ENCODE measurements around the gene KDM4F. TPM values are rescaled to one million over a fixed set of nuclear protein-coding genes. Genes with fewer than 3 reads are reported as not detected.

The KDM4F gene
- total RNA-seq, 1 donor from 2014 or later: not detected

DNA sequence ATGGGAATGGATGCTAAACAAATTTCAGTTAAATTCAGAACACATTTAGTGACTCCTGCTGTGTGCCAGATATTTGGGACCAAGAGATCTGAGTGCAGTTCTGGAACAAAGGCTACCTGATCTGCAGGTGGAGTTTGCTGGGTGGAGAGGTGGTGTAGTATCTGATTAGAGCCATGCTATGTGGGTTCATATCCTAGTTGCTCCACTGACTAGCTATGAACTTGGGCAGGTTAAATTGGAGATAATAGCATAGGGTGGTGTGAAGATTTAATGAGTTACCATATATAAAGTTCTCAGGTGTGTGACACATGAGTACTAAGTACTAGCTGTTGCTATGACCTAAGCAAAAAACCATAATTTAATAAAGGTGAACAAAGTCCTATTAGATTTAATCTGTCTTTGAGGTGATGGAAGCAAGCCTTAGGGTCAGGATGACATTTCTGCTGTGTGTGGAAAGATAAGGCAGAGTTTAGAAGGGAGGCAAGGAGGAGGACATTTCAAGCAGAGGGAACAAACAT lies 42.5 kb downstream of the KDM4F start:
- no peak for DNase-seq

DNA sequence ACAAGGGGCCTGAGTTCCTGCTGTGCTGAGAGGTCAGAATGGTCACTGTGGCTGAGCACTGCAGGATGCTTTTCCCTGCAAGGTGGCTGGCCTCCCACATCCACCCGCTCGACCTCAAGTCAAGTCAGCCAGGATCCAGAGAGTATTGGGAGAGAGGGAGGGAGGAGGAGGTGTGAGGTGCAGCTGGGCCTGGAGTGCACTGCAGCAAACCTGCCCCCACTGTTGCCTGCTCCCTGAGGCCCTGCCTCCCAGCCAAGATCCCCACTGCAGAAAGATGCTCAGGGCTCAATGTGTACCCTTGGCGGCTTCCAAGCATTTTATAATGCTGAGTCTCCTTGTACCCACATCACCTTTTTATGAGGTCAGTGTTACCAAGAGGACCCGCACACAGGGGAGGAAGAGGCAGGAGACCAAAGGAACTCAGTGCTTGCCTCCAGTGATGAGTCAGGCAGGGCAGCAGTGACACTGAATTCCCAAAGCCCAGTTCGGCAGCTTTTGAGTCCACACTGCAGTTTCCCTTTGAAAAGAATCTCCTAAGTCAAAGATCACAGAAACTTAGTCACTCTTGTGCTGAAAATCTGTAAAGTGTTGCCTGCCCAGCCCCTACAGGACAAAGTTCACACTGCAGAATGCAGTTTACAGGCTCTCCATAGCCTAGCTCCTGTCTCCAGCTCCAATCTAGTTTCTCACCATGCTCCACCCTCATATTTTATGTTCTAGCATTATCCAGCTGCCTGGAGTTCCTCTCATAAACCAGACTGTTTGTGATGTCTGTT lies 43.5 kb downstream of the KDM4F start:
- no peak for DNase-seq

DNA sequence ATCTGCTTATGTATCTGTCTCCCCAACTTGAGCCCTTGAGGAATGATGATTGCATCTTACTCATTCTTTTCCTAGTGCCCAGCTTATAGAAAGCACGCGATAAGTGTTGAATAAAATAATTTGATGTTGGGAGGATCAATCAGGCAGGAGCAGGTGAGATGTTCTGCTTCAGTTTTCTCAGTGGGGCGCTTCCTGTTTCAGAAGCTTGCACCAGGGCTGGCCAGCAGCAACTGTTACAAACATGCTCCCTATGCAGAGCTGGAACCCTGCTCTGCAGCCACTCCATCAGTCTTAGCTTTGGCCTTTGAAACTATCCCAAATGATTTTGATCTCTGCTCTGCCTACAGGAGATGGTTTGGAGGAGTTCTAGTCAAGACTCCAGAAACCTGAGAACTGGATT lies 44.3 kb downstream of the KDM4F start:
- DNase-seq: no peak

DNA sequence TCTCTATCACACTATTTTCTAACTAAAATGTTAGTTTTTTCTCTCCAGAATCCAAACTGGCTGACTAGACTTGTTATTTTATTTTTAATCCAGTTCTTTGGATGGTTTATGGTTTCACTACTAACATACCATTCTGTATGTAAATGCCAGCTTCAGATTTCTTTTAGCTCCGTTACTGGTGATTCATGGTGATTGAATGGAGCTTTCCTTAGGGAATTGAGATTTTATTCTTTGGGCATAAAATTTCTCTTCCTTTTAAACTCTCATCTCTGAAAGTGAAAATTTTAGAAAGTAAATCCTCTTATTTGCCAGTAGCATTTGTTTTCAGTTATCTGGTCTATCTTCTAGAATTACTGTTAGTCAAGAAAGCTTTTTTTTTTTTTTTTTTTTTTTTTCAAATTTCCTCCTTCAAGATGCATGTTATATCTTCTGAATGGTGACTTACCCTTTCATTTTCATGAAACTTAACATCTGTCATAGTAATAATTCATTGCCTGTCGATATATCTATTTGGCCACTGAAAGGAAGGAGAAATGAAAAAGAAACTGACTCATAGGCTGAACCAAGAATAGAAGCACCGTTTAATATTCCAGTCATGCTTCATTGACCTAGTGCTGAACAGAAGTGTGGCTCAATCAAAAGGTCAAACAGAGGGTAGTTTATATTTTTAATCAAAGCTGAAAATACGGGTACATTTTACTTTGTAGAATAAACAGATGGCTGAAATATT lies 46.8 kb downstream of the KDM4F start:
- peak; percentile 42 for DNase-seq

DNA sequence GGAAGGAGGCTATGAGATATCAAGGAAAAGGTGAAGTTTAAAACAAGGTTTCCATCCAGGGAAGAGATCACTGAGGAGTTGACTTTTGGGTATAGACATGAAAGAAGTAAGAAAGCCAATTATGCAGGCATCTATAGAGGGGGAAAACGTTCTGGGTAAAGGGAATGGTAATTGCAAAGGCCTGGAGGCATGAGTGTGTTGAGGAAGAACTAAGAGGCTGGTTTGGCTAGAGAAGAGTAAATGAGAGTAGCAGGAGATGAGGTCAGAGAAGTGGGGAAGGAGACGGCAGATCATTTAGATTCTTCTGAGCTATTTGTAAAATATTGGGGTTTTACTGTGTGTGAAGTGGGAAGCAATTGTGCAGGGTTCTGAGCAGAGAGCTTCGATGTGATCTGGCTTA lies 48.0 kb downstream of the KDM4F start:
- no peak for DNase-seq

DNA sequence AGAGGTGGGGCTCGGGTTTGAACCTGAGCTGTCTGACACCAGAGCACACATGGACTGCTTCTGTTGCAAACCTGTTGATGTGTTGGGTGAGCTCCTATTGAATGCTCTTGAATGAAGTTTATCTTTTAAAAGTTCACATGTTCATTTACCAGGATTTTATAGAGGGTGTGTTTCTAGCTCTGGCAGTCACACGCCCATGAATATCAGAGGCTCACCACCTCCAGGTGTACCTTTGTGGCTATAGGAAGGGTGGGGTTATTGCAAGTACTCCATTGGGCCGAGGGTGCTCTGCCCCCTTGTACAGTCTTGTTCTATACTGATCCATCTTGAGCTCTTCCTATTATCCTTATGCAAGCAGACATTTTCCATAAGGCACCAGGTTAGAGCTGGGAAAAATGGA lies 49.6 kb downstream of the KDM4F start:
- no peak for DNase-seq

DNA sequence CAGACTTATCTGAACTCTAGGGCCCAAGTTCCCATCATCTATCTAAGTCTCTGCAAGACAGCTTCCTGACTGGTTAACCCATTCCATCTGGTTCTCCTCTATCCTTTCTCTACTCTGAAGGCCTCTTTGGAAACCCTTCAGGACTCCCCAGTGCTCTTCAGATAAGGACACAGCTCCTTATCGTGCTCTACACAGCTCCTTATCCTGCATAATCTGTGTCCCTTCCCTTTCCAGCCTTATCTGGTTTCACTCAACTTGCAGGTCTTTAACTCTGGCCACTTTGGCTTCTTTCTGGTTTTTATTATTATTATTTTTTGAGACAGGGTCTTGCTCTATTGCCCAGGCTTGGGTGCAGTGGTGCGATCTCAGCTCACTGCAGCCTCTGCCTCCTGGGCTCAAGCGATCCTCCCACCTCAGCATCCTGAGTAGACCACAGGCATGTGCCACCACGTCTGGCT lies 51.0 kb downstream of the KDM4F start:
- no peak for DNase-seq

Other genes starting within 250 kb of the KDM4F start
- 53.6 TPM for gene CWC15, start 75.9 kb upstream of the KDM4F start, total RNA-seq
- gene KDM4D, start 75.7 kb upstream of the KDM4F start, total RNA-seq: 0.62 TPM
- gene KDM4E, start 24.2 kb upstream of the KDM4F start, total RNA-seq: not detected
- gene SRSF8, start 17.5 kb downstream of the KDM4F start, total RNA-seq: 19.6 TPM
- gene ENDOD1, start 40.4 kb downstream of the KDM4F start, total RNA-seq: 81.0 TPM
- gene SESN3, start 181.8 kb downstream of the KDM4F start, total RNA-seq: 135 TPM

All from tongue (tissue), 2 donors.